Suppressor macrophage (primary cell): Measurements from ENCODE around the gene FADS6.
A peak's percentile ranks its signal among the peaks of the same experiment; 100 is the strongest.

Experiments
- DNase-seq, 4 experiments: peaks; one replicate each; pipeline ENCODE4 v3.0.0-alpha.2; 2020 to 2022
- total RNA-seq, 17 experiments: gene quantifications; one replicate each; lab custom pipeline; 2026; ENCODE audit warnings: mixed read lengths in 6 of 17, inconsistent platforms in 3 of 17; lab: John Stamatoyannopoulos, UW

Gene FADS6
- total RNA-seq, result 0 to 0.88 (median 0) reads per million in 17 experiments

- DNase-seq, result peak in 2 of 4 experiments; percentile 17 to 34
Measured at GRCh38 chr17:74892974-74893911, at the start of gene FADS6. Gene FADS6, minus strand, starts transcription at chr17:74893633. Its CDS starts 38 bp downstream, at chr17:74893595.

DNA sequence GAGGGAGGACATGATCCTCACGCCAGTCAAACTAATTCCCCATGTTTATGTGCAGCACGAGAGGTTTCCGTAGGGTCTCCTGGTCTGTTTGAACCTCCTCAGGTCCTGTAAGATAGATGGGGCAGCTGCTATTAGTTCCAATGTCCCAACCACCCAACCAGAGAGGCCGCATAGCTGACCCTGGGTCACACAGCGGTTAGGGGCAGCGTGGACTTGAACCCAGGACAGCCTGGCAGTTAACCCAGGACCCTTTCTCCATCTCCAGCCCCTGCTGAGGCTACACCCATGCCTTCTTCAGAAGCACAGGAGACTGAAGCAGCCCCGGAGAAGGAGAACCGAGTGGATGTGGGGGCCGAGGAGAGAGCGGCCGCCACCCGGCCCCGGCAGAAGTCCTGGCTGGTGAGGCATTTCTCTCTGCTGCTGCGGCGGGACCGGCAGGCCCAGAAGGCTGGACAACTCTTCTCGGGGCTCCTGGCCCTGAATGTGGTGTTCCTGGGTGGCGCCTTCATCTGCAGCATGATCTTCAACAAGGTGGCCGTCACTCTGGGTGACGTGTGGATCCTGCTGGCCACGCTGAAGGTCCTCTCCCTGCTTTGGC lies 47.8 kb upstream of the FADS6 start:
- DNase-seq, result no peak

- DNase-seq, result no peak
Measured at GRCh38 chr17:74939534-74939933, 46.1 kb upstream of the FADS6 start.

DNA sequence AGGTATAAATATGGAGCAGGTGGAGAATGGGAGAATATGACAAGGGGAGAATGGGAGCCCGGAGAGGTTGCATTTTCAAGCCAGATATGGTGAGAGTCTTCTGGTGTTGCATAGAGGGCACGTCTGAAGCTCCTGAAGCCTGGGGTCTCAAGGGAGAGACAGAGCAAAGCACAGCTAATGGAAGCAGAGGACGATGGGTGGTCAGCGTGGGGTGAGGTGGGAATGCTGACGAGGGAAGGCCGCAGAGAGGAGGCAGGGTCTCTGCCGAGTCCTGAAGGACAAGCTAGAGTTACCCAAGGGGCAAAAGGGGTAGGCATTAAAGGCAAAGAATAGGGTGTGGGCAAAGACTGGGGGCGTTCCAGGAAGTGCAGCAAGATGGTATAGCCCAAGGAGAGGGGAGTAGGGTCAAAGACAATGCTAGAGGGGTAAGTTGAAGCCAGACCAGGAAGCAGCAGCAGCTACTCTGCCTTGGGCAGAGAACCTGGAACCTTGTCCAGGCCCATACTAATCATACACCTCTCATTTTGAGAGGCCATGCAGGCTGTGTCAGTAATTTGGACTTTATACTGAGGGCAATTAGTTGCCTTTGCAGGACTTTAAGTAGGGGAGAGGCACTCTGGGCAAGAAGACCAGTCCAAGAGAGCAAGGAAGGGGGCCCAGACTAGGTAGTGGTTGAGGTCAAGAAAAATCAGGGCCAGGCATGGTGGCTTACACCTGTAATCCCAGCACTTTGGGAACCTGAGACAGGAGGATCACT lies 44.9 kb upstream of the FADS6 start:
- no peak for DNase-seq

DNA sequence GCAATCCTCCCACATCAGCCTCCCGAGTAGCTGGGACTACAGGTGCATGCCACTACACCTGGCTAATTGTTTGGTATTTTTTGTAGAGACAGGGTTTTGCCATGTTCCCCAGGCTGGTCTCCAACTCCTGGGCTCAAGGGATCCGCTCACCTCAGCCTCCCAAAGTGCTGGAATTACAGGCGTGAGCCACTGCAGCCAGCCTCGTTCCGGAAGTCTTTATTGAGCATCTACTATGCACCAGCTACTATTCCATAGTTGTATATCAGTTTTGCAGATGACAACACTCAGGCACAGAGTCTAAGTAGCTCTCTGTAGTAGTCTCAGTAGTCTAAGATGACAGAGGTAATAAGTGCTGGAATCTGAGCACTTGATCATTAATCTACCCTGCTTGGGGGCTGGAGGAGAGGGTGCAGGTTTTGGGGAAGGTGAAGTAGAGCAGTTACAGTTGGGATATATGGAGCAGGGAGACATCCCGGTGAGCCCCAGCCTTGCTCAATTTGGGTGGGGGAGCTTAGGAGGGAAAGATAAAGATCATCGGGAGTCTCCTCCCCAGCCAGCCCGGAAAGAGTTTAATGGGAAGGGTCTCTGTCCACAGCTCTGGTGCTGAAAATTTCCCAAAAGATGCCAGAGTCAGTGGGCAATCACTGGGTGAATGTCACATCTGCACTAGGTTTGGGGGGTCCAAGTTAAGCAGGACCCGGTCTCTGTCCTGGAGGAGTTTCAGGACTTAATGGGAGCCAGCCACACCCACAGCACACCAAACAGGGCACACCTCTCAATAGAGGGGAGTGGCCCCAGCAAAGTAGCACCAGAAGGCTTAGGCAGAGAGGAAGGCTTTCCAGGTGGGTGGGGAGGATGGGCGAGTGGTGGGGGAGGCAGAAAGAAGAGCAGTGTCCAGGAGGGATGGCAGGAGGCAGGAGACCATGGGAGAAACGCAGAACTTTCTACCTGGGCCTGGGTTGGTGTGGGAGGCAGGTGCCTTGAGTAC lies 43.9 kb upstream of the FADS6 start:
- no peak for DNase-seq

DNA sequence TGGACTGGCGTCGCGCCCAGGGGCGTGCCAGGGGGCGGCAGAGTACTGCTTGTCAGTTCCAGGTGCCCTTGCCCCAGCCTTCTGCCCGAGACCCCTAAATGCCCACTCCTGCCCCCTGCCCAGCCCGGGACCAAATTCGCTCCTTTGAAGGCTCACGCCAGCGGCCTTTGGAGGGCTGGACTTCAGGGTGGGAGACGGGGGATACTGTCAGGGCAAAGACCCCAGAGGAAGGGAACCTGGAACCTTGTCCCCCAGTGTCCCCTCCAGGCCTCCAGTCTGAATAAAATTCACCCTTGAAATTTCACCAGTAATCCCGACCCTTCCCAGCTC lies 43.0 kb upstream of the FADS6 start:
- DNase-seq, result no peak

- DNase-seq, result no peak
Measured at GRCh38 chr17:74935585-74936469, 42.4 kb upstream of the FADS6 start, which contains the start of gene OTOP3. Gene OTOP3, plus strand, starts transcription at chr17:74935898. Its CDS starts 24 bp downstream, at chr17:74935922.

DNA sequence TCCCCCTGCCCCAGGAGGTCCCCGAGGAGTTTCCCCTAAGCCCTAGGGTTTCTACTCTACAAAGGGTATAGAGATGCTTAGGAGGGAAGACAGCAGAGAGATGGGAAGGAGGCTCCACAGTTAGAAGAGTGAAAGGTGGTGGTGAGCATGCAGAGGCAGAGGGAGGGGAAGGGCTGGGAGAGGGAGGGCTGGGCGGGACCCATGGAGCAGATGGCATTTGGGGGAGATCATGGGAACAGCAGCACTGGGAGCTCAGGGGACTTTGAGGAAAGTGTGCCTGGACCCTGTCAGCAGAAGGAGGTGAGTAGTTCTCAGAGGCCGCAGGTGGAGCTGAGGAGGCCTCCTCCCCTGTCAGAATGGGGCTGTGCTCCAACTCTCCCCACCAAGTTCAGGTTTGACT lies 41.6 kb upstream of the FADS6 start:
- DNase-seq, result no peak

DNA sequence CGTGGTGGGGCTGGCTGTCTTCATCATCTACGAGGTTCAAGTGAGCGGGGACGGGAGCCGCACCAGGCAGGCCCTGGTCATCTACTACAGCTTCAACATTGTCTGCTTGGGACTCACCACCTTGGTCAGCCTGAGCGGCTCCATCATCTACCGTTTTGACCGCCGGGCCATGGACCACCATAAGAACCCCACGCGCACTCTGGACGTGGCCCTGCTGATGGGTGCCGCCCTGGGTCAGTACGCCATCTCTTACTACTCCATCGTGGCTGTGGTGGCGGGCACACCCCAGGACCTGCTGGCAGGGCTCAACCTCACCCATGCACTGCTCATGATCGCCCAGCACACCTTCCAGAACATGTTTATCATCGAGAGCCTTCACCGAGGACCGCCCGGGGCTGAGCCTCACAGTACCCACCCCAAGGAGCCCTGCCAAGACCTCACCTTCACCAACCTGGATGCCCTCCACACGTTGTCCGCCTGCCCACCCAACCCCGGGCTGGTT lies 37.2 kb upstream of the FADS6 start:
- DNase-seq, result no peak

GRCh38 chr17:74928786-74929185 lies 35.4 kb upstream of the FADS6 start:
- DNase-seq, result no peak

- DNase-seq, result no peak
Measured at GRCh38 chr17:74925242-74925641, 31.8 kb upstream of the FADS6 start.

DNA sequence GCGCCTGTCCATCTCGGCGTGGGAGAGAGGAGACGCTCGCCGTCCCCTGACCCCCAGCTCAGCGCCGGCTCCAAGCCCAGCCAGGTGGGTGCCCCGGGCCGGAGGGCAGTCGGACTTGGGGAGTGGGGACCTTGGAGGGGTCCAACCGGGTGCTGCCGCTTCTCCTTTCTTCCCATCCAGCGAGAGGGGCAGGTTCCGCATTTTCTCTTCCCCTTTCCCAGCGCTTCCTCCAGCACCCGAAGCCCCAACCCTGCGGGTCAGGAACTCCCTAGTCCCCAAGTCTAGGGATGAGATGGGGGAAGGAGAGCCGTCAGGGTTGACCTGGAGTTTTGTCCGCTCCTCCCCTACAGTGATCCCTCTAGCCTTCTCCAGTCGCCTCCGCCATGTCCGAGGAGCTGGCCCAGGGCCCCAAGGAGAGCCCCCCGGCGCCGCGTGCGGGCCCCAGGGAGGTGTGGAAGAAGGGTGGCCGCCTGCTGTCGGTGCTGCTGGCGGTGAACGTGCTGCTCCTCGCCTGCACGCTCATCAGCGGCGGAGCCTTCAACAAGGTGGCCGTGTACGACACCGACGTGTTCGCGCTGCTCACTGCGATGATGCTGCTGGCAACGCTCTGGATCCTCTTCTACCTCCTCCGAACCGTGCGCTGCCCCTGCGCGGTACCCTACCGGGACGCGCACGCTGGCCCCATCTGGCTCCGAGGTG lies 31.0 kb upstream of the FADS6 start, which contains the start of gene OTOP2:
OTOP2 (plus strand) TSS at position 24 of the 699 bp plus-strand sequence; CDS start at position 384, 360 bp downstream.
- DNase-seq, result peak; percentile 82 to 90 (median 88)

DNA sequence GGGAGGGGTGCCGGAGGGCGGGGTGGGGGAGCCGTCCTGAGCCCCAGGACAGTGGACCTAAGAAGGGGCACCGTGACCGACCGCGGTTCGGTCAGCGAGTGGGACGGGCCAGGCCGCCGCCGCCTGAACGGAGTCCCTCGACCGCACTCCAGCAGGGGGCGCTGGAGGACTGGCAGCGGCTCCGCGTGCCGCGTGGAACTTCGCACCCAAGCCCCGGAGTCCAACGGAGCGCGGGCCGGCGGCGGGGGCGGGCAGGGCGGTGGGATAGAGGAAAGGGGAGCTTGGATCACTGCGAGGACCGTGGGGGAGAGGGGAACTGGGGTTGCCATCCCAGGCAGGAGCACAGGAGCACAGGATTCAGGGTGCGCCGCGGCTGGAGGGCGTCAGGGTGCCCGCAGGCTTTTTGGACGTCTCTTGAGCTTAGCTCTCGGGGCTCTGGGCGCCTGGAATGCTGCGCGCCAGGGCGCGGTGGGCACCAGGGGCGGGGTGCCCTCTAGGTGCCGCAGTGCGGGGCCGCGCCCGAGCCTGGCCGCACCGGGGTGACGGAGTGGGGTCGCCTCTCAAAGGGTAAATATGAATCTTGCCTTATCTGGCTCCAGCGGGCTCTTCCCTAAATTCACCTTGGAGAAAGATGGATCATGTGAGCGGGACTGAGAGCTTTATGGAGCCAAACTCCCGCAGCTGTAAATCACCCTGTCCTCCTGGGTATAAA lies 30.3 kb upstream of the FADS6 start:
- peak; percentile 74 to 90 (median 84) for DNase-seq

- peak in 1 of 4 experiments; percentile 18 for DNase-seq
Measured at GRCh38 chr17:74922694-74923537, 29.5 kb upstream of the FADS6 start, which contains the start of gene USH1G. Gene USH1G, minus strand, starts transcription at chr17:74923255. Its CDS starts 182 bp downstream, at chr17:74923073.

DNA sequence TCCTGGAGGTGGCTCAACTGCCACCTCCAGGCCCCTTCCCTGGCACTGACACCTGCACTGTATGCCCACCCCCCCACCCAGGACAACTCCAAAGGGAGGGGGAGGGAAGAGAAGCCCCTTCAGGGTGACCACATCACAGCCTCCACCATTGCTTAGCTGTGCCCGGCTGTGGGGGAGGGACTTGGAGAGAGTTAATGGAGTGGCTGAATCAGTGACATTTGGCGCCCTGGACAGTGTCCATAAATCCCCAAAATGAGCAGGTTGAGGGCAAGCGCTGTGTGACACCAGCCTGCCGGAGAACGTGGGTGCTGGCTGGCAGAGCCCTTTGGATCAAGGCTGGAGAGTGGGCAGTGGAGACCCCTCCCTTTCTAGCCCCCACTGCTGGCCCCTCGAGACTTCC lies 28.7 kb upstream of the FADS6 start:
- no peak for DNase-seq

DNA sequence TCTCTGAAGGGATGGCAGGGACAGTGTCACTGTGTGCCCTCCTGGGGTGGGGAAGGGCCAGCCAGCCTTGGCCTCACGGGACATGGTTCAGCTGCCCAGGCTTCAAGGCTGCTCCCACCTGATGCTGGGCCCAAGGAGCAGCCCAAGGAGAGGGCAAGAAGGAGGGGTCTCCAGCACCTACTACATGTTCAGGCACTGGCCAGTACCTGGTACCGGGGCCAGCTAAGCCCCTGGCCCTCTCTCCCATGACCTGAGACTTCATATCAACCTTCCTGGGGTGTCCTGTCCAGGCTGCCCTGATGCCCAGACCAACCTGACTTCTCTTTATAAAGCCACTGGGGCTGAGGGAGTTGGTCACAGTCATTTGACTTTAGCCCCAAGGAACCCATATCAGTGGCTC lies 28.3 kb upstream of the FADS6 start:
- DNase-seq, result no peak

DNA sequence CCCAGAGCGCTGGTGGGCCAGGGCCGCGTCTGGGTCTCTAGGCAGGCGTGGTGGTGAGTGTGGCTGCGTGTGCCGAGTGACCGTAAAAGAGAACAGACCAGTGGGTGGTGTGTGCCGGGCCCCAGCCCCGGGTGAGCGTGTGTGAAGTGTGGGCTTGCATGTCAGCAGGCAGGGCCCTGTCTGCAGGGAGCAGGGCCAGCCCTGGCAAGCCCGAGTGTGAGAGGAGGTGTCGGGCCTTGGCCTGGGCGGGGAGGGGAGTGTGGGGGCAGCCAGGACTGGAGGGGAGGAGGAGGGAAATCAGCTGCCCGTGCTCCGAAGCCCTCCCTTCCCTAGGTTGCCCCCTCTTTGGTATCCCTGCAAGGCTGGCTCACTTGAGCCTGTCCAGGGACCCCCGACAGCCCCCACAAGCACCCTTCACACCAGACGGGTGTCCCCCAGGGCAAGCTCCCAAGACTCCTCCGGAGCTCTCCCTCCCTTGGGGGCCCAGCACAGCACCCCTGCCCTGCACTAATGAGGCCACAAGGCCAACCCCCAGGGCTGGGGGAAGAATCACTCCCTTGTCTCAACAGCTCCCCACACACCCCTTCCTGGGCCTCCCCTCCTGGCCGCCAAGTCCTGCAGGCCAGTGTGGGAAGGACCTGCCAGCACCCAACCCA lies 27.7 kb upstream of the FADS6 start:
- no peak for DNase-seq
